ENCODE measurements around the gene LIN7B. TPM values are rescaled to one million over a fixed set of nuclear protein-coding genes. Genes with fewer than 3 reads are reported as not detected.

LIN7B gene
- total RNA-seq, 1 experiment from 2014 or later = 4.2 TPM

GRCh38 chr19:49128545-49129237 lies 14.5 kb downstream of the LIN7B start:
- no peaks in the 10 kb centered on the region for H4K20me1 ChIP-seq (ENCODE audit: control insufficient read depth, insufficient read depth, insufficient read length)
- H3K4me1 Mint-ChIP-seq = peaks cover 23 to 41% of the 10 kb centered on the region in 2 experiments
- no peak overlapping the region for H3K4ac ChIP-seq (ENCODE audit: low read depth, low read length)
- no peak overlapping the region for H2BK15ac ChIP-seq (ENCODE audit: low read depth, low read length)
- H2BK120ac ChIP-seq (ENCODE audit: low read depth, low read length, poor library complexity, severe bottlenecking) = no peak overlapping the region
- H3K23ac ChIP-seq (ENCODE audit: insufficient read length, low read depth, low read length) = no peak overlapping the region
- peak overlapping the region in 1 of 3 experiments; percentile 12; a peak in 4 of 7 replicates for H3K27ac Mint-ChIP-seq
- H2AK5ac ChIP-seq (ENCODE audit: insufficient read length, low read length) = no peak overlapping the region
- H3K4me3 Mint-ChIP-seq = peak overlapping the region; percentile 69 to 92
- no peak overlapping the region for H3T11ph ChIP-seq (ENCODE audit: low read length)
- H2BK20ac ChIP-seq (ENCODE audit: low read depth, low read length, poor library complexity, severe bottlenecking) = no peak overlapping the region
- no peak overlapping the region for H4K8ac ChIP-seq (replicated peaks; ENCODE audit: insufficient read length, low read depth, low read length)
- no peaks in the 10 kb centered on the region for H3K9me3 Mint-ChIP-seq
- H3K27me3 ChIP-seq (ENCODE audit: insufficient read depth, low read length) = no peaks in the 10 kb centered on the region
- no peak overlapping the region for H3K9ac ChIP-seq (ENCODE audit: extremely low read depth, insufficient read length, low read length)
- H4K5ac ChIP-seq (ENCODE audit: insufficient read length, low read depth, low read length) = no peak overlapping the region
- no peak overlapping the region for H2BK12ac ChIP-seq (ENCODE audit: insufficient read length, low read depth, low read length)
- no peaks in the 10 kb centered on the region for H3K79me2 ChIP-seq (ENCODE audit: insufficient read depth, low read length)
- H2AFZ ChIP-seq (ENCODE audit: low read length) = no peak overlapping the region
- peaks cover 10 to 18% (median 15%) of the 10 kb centered on the region in 3 experiments; a peak in 6 of 7 replicates for H3K36me3 Mint-ChIP-seq (ENCODE audit: insufficient read depth in 1 of 3, low read depth in 3 of 3)
- H2BK5ac ChIP-seq (ENCODE audit: insufficient read length, low read length) = no peak overlapping the region
- TF ChIP-seq CTCF (conservative IDR thresholded peaks at IDR 0.05) = no peak
- no peaks in the 10 kb centered on the region for H3K9me3 ChIP-seq (ENCODE audit: control insufficient read depth, low read depth, low read length)
- no peak for DNase-seq
- H3K18ac ChIP-seq (ENCODE audit: insufficient read length, low read depth, low read length) = no peak overlapping the region
- H3K27me3 Mint-ChIP-seq (ENCODE audit: low read depth) = peaks cover 4% of the 10 kb centered on the region; the same call in 1 of the 2 replicates
- no peak overlapping the region for H3K27ac ChIP-seq (ENCODE audit: insufficient read length, low read depth, low read length)
- no peaks in the 10 kb centered on the region for H3K79me1 ChIP-seq (ENCODE audit: insufficient read depth, low read depth, low read length, poor library complexity, severe bottlenecking)
- no peak overlapping the region for H3K14ac ChIP-seq (ENCODE audit: insufficient read depth, low read length)
- WGBS (ENCODE audit: extremely low coverage, insufficient read length, low lambda C conversion rate) = no CpG with 5 or more reads among the region's 15 CpGs
- peak overlapping the region; percentile 67 for H3K4me2 ChIP-seq (ENCODE audit: insufficient read depth, insufficient read length, low read length)
- H3K56ac ChIP-seq (ENCODE audit: insufficient read length, low read depth, low read length) = no peak overlapping the region
- H3K4me1 ChIP-seq (ENCODE audit: insufficient read depth, low read length) = peaks cover 4% of the 10 kb centered on the region; the same call in 1 of the 2 replicates
- H3K23me2 ChIP-seq (ENCODE audit: insufficient read length, low read depth, low read length, poor library complexity, severe bottlenecking) = peaks cover 9% of the 10 kb centered on the region
- no peak overlapping the region for H4K91ac ChIP-seq (ENCODE audit: insufficient read length, low read depth, low read length)

Measured in H9 (cell line).